Caco-2 (cell line): Measurements from ENCODE around the gene C16orf96. TPM values are rescaled to one million over a fixed set of nuclear protein-coding genes. Genes with fewer than 3 reads are reported as not detected.

Experiments used
- BruUV-seq: library from RNA; stranded (reverse); fragments of 400-500 nt; replicated peaks from 2 replicates; lab custom pipeline; 2021; lab: Mats Ljungman, UMichigan
- CTCF ChIA-PET: fragments of 300-600 bp; sonication (Branson Sonifier 250); formaldehyde crosslinking; loops from one replicate; lab custom pipeline; 2022; ENCODE audit warnings: antibody characterized with exemption; lab: Charles Lee
- POLR2A ChIA-PET: fragments of 300-600 bp; sonication (Branson Sonifier 250); formaldehyde crosslinking; loops from one replicate; lab custom pipeline; 2022; ENCODE audit warnings: antibody characterized with exemption; lab: Charles Lee
- DNase-seq, 2 experiments: peaks; one replicate each; pipeline versions ENCODE4 v3.0.0 to v3.0.0-alpha.2; 2020 to 2022
- H3K27me3 ChIP-seq: replicated peaks from 2 replicates; pipeline ENCODE4 v1.6.0; 2011; ENCODE audit warnings: low read length; ENCODE audit not compliant: control insufficient read depth, insufficient read depth
- H3K36me3 ChIP-seq: 2 replicates; pipeline ENCODE4 v1.5.1; 2011; ENCODE audit warnings: low read length; ENCODE audit not compliant: control insufficient read depth, insufficient read depth
- H3K4me1 ChIP-seq: fragments of 250-450 bp; sonication (Bioruptor Pico); 2 replicates; pipeline ENCODE4 v1.5.1; 2020; ENCODE audit warnings: mild to moderate bottlenecking
- H3K4me3 ChIP-seq: 2 replicates; pipeline ENCODE4 v1.5.1; 2011; ENCODE audit warnings: low read depth, mild to moderate bottlenecking, control low read depth, low read length
- H3K9me3 ChIP-seq: fragments of 250-450 bp; sonication (Bioruptor Pico); 2 replicates; pipeline ENCODE4 v1.5.1; 2020; ENCODE audit warnings: mild to moderate bottlenecking, moderate library complexity
- H3K27ac Mint-ChIP-seq: one replicate; pipeline ENCODE4 v1.8.0; 2022; ENCODE audit warnings: mixed read lengths; ENCODE audit not compliant: unreplicated experiment
- H3K27me3 Mint-ChIP-seq: one replicate; pipeline ENCODE4 v1.8.0; 2022; ENCODE audit warnings: mixed read lengths; ENCODE audit not compliant: insufficient read depth, unreplicated experiment
- H3K36me3 Mint-ChIP-seq: one replicate; pipeline ENCODE4 v1.8.0; 2022; ENCODE audit warnings: mild to moderate bottlenecking, mixed read lengths; ENCODE audit not compliant: insufficient read depth, unreplicated experiment
- H3K4me1 Mint-ChIP-seq: one replicate; pipeline ENCODE4 v1.8.0; 2022; ENCODE audit warnings: low read depth, mixed read lengths; ENCODE audit not compliant: unreplicated experiment
- H3K4me3 Mint-ChIP-seq: one replicate; pipeline ENCODE4 v1.8.0; 2022; ENCODE audit warnings: mild to moderate bottlenecking, moderate library complexity, mixed read lengths; ENCODE audit not compliant: unreplicated experiment
- H3K9me3 Mint-ChIP-seq: one replicate; pipeline ENCODE4 v1.8.0; 2022; ENCODE audit warnings: mixed read lengths; ENCODE audit not compliant: unreplicated experiment
- CTCF ChIP-seq, 2 experiments: fragments of 200-600 bp in 1 of 2; IDR thresholded peaks; 1 replicate in 1 of 2; 2 replicates in 1 of 2; pipeline versions ENCODE4 v1.5.1 to v1.8.0; 2011 to 2022; ENCODE audit warnings: antibody characterized with exemption in 1 of 2, control low read depth in 1 of 2, inconsistent platforms in 1 of 2, low read depth in 1 of 2, low read length in 1 of 2, mild to moderate bottlenecking in 1 of 2, moderate library complexity in 1 of 2; ENCODE audit not compliant: insufficient read depth in 1 of 2, severe bottlenecking in 1 of 2, unreplicated experiment in 1 of 2
- intact Hi-C: fragments of 100-400 bp; cut with micrococcal nuclease; formaldehyde crosslinking; loops from one replicate; pipeline ENCODE4 v1.10.0; 2022; ENCODE audit not compliant: unreplicated experiment
- total RNA-seq: library from RNA; stranded (reverse); gene quantifications from 2 replicates; pipeline ENCODE4 v1.2.3, GENCODE V29; 2022

C16orf96 gene
- total RNA-seq, 1 experiment from 2014 or later = 0.11 TPM

GRCh38 chr16:4524571-4524970 lies 31.6 kb upstream of the C16orf96 start:
- no peak for DNase-seq
- peaks cover 15% of the 10 kb centered on the region for H3K36me3 Mint-ChIP-seq
- H3K9me3 Mint-ChIP-seq = no peaks in the 10 kb centered on the region
- CTCF ChIA-PET = no interaction called here
- BruUV-seq = no TSS peak
- POLR2A ChIA-PET = no interaction called here
- H3K27me3 ChIP-seq = no peaks in the 10 kb centered on the region
- intact Hi-C loops = no loop called here
- no peak for TF ChIP-seq CTCF (IDR thresholded peaks at IDR 0.05; ENCODE audit: insufficient read depth in 1 of 2, low read depth in 1 of 2, low read length in 1 of 2, severe bottlenecking in 1 of 2, unreplicated experiment in 1 of 2)
- no peaks in the 10 kb centered on the region for H3K4me1 ChIP-seq
- H3K27ac Mint-ChIP-seq = no peak overlapping the region
- no peaks in the 10 kb centered on the region for H3K4me1 Mint-ChIP-seq
- peaks cover 1% of the 10 kb centered on the region; the same call in 1 of the 2 replicates for H3K36me3 ChIP-seq
- no peaks in the 10 kb centered on the region for H3K9me3 ChIP-seq
- H3K27me3 Mint-ChIP-seq = no peaks in the 10 kb centered on the region
- no peak overlapping the region for H3K4me3 Mint-ChIP-seq
- no peak overlapping the region for H3K4me3 ChIP-seq

GRCh38 chr16:4525069-4525468 lies 31.1 kb upstream of the C16orf96 start:
- H3K27me3 ChIP-seq = no peaks in the 10 kb centered on the region
- H3K27ac Mint-ChIP-seq = no peak overlapping the region
- ChIA-PET CTCF (no interaction called here), POLR2A (no interaction called here)
- H3K36me3 ChIP-seq = peaks cover 1% of the 10 kb centered on the region; the same call in 1 of the 2 replicates
- H3K4me1 ChIP-seq = no peaks in the 10 kb centered on the region
- H3K4me1 Mint-ChIP-seq = no peaks in the 10 kb centered on the region
- DNase-seq = no peak
- peaks cover 15% of the 10 kb centered on the region for H3K36me3 Mint-ChIP-seq
- intact Hi-C loops = no loop called here
- H3K4me3 Mint-ChIP-seq = no peak overlapping the region
- no peak for TF ChIP-seq CTCF (IDR thresholded peaks at IDR 0.05; ENCODE audit: insufficient read depth in 1 of 2, low read depth in 1 of 2, low read length in 1 of 2, severe bottlenecking in 1 of 2, unreplicated experiment in 1 of 2)
- no peaks in the 10 kb centered on the region for H3K9me3 ChIP-seq
- H3K27me3 Mint-ChIP-seq = no peaks in the 10 kb centered on the region
- BruUV-seq = no TSS peak
- no peak overlapping the region for H3K4me3 ChIP-seq
- no peaks in the 10 kb centered on the region for H3K9me3 Mint-ChIP-seq

GRCh38 chr16:4525634-4526277 lies 30.4 kb upstream of the C16orf96 start:
- no TSS peak for BruUV-seq

More at GRCh38 chr16:4525634-4526277, 30.4 kb upstream of the C16orf96 start:
- Mint-ChIP-seq H3K4me3 (no peak overlapping the region), H3K27me3 (no peaks in the 10 kb centered on the region), H3K27ac (no peak overlapping the region), H3K36me3 (peaks cover 15% of the 10 kb centered on the region), H3K9me3 (no peaks in the 10 kb centered on the region), H3K4me1 (no peaks in the 10 kb centered on the region)
- H3K4me3 ChIP-seq = no peak overlapping the region
- no peaks in the 10 kb centered on the region for H3K9me3 ChIP-seq
- intact Hi-C loops = no loop called here
- ChIA-PET CTCF (interaction anchor here (1.2 kb wide), 1 partner anchor 13 kb away, joined by 3 read pairs; no protein-coding TSS in a partner anchor), POLR2A (no interaction called here)
- TF ChIP-seq CTCF (IDR thresholded peaks at IDR 0.05; ENCODE audit: insufficient read depth in 1 of 2, low read depth in 1 of 2, low read length in 1 of 2, severe bottlenecking in 1 of 2, unreplicated experiment in 1 of 2) = no peak
- DNase-seq = no peak
- no peaks in the 10 kb centered on the region for H3K4me1 ChIP-seq
- H3K27me3 ChIP-seq = no peaks in the 10 kb centered on the region
- peaks cover 1% of the 10 kb centered on the region; the same call in 1 of the 2 replicates for H3K36me3 ChIP-seq
